OCI-LY7 (cell line): ENCODE data around the gene COL28A1.

Source experiments
- EZH2phosphoT487 ChIP-seq: fragments of 200-600 bp; sonication (generic); IDR thresholded peaks from 2 replicates; pipeline ENCODE4 v1.6.1; 2018; ENCODE audit warnings: low read depth, borderline replicate concordance, mild to moderate bottlenecking, mixed run types, antibody characterized with exemption, low read length, moderate library complexity, mixed read lengths
- TF ChIP-seq, protein P1 (sequence below): fragments of 200-600 bp; sonication (generic); conservative IDR thresholded peaks from 2 replicates; pipeline ENCODE4 v1.5.1; 2014; ENCODE audit warnings: mild to moderate bottlenecking, antibody characterized with exemption, low read length, moderate library complexity, mixed read lengths

DNA sequence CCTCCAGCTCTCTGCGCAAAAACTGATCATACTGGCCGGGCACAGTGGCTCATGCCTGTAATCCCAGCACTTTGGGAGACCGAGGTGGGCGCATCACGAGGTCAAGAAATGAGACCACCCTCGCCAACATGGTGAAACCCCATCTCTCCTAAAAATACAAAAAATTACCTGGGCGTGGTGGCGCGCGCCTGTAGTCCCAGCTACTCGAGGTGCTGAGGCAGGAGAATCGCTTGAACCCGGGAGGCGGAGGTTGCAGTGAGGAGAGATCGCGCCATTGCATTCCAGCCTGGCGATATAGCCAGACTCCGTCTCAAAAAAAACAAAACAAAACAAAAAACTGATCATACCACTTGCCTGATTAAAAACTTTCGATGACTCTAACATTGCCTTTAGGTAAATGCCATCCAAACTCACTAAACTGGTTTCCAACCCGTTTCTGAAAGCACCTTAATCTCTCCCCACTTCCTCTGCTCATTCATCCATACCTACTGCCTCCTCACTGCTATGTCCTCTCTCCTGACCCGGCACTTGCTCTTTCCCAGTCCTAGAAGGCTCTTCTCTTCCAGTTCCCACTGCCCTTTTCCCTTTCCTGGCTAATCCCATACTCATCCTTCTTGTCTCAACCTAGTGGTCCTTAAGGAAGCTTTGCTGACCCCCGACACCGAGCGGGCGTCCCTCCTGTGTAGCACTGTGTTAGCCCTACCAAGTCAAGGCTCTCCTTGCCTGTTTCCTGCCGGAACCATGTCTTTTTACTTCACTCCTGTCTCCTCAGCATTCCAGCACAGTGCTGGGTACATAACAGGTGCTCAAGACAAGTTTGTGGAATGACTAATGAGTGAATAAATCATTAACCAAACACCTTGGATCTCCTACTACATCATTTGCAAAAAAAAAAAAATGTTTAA is 30.3 kb upstream of the COL28A1 start:
- TF ChIP-seq, protein P1, sequence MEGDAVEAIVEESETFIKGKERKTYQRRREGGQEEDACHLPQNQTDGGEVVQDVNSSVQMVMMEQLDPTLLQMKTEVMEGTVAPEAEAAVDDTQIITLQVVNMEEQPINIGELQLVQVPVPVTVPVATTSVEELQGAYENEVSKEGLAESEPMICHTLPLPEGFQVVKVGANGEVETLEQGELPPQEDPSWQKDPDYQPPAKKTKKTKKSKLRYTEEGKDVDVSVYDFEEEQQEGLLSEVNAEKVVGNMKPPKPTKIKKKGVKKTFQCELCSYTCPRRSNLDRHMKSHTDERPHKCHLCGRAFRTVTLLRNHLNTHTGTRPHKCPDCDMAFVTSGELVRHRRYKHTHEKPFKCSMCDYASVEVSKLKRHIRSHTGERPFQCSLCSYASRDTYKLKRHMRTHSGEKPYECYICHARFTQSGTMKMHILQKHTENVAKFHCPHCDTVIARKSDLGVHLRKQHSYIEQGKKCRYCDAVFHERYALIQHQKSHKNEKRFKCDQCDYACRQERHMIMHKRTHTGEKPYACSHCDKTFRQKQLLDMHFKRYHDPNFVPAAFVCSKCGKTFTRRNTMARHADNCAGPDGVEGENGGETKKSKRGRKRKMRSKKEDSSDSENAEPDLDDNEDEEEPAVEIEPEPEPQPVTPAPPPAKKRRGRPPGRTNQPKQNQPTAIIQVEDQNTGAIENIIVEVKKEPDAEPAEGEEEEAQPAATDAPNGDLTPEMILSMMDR, result no peak
- no peak for TF ChIP-seq EZH2phosphoT487
